ELF-1 (cell line): Measurements from ENCODE around the gene DPP6.
A peak's percentile ranks its signal among the peaks of the same experiment; 100 is the strongest.
"Not testable (repeated sequence)": the region's sequence is repeated elsewhere in the genome, so short reads cannot be mapped to it uniquely, and the experiment has no call there.

ENCODE experiments used
- DNase-seq: peaks from one replicate; pipeline ENCODE4 v3.0.0-alpha.2; 2016; ENCODE audit warnings: low read depth, low spot score

DPP6 gene

GRCh38 chr7:154051643-154052529 is at the start of gene DPP6:
Gene DPP6 (plus strand): TSS chr7:154052398.
- DNase-seq = peak; percentile 16

GRCh38 chr7:154009423-154009911 is 42.7 kb upstream of the DPP6 start:
- DNase-seq = not testable (repeated sequence)

- DNase-seq = not testable (repeated sequence)
These were observed 41.3 kb upstream of the DPP6 start for GRCh38 chr7:154010726-154011568.

GRCh38 chr7:154012800-154013199 is 39.4 kb upstream of the DPP6 start:
- DNase-seq = not testable (repeated sequence)

- not testable (repeated sequence) for DNase-seq
These were observed 36.6 kb upstream of the DPP6 start for GRCh38 chr7:154015636-154016035.

- DNase-seq = not testable (repeated sequence)
These were observed 33.8 kb upstream of the DPP6 start for GRCh38 chr7:154018354-154018753.

GRCh38 chr7:154027805-154028204 is 24.4 kb upstream of the DPP6 start:
- not testable (repeated sequence) for DNase-seq

GRCh38 chr7:154030476-154031080 is 21.6 kb upstream of the DPP6 start:
- not testable (repeated sequence) for DNase-seq

- DNase-seq = not testable (repeated sequence)
These were observed 12.6 kb upstream of the DPP6 start for GRCh38 chr7:154039466-154040165.

GRCh38 chr7:154050394-154050793 is 1.8 kb upstream of the DPP6 start:
- not testable (repeated sequence) for DNase-seq

- peak; percentile 9 for DNase-seq
These were observed 1.1 kb upstream of the DPP6 start for GRCh38 chr7:154051006-154051642.

- DNase-seq = peak; percentile 22
These were observed 493 bp downstream of the DPP6 start for GRCh38 chr7:154052530-154053252.

GRCh38 chr7:154053466-154054312 is 1.5 kb downstream of the DPP6 start:
- DNase-seq = peak; percentile 8

- not testable (repeated sequence) for DNase-seq
These were observed 2.5 kb downstream of the DPP6 start for GRCh38 chr7:154054664-154055063.

- DNase-seq = peak; percentile 77
These were observed 3.4 kb downstream of the DPP6 start for GRCh38 chr7:154055491-154056106.

- DNase-seq = not testable (repeated sequence)
These were observed 6.6 kb downstream of the DPP6 start for GRCh38 chr7:154058783-154059182.

- DNase-seq = not testable (repeated sequence)
These were observed 8.4 kb downstream of the DPP6 start for GRCh38 chr7:154060551-154060950.

GRCh38 chr7:154071833-154072232 is 19.6 kb downstream of the DPP6 start:
- peak; percentile 16 for DNase-seq
